B cell (primary cell): Measurements from ENCODE around the gene TTPAL. TPM values are rescaled to one million over a fixed set of nuclear protein-coding genes. Genes with fewer than 3 reads are reported as not detected.

Experiments used
- ATAC-seq: fragments of 200-7000 bp; cut with Tn5 transposase; one replicate; pipeline ENCODE4 v1.10.0; 2021; ENCODE audit warnings: low read depth, mild to moderate bottlenecking, moderate number of reproducible peaks, moderate library complexity
- CTCF ChIA-PET: fragments of 350-600 bp; sonication (Branson Sonifier 250); formaldehyde crosslinking; loops from one replicate; lab custom pipeline; 2021; ENCODE audit warnings: antibody characterized with exemption, inconsistent platforms; lab: Charles Lee
- POLR2A ChIA-PET: fragments of 350-600 bp; sonication (Branson Sonifier 250); formaldehyde crosslinking; loops from one replicate; lab custom pipeline; 2021; ENCODE audit warnings: antibody characterized with exemption; lab: Charles Lee
- DNase-seq: peaks from one replicate; pipeline ENCODE4 v3.0.0; 2013
- H2AFZ ChIP-seq: 2 replicates; pipeline ENCODE4 v1.6.1; 2012; ENCODE audit warnings: mild to moderate bottlenecking, low read depth, low read length; ENCODE audit not compliant: insufficient read depth, poor library complexity, severe bottlenecking
- H3K27ac ChIP-seq, 2 donors: 1 replicate in 1 of 2; 2 replicates in 1 of 2; pipeline ENCODE4 v1.5.1; 2012 to 2013; ENCODE audit warnings: low read length in 2 of 2, mild to moderate bottlenecking in 2 of 2, moderate library complexity in 1 of 2
- H3K27me3 ChIP-seq, 4 experiments: fragments of 200-600 bp in 1 of 4; sonication (generic) in 1 of 4; replicated peaks in 1 of 4; 1 replicate in 2 of 4; 2 replicates in 2 of 4; pipeline versions ENCODE4 v1.6.1 to v1.7.0; 2013 to 2016; ENCODE audit warnings: low read length in 3 of 4, mild to moderate bottlenecking in 2 of 4, mixed read lengths in 1 of 4, moderate library complexity in 1 of 4; ENCODE audit not compliant: insufficient read depth in 4 of 4, control insufficient read depth in 3 of 4; ENCODE audit errors: control extremely low read depth in 1 of 4
- H3K36me3 ChIP-seq, 2 experiments: replicated peaks in 1 of 2; 1 replicate in 1 of 2; 2 replicates in 1 of 2; pipeline versions ENCODE4 v1.6.1 to v1.7.1; 2013; ENCODE audit warnings: low read length in 1 of 2; ENCODE audit not compliant: insufficient read depth in 2 of 2, control insufficient read depth in 1 of 2; ENCODE audit errors: control extremely low read depth in 1 of 2, extremely low read depth in 1 of 2
- H3K4me1 ChIP-seq, 2 donors: fragments of 200-600 bp in 1 of 2; sonication (generic) in 1 of 2; 1 replicate in 1 of 2; 2 replicates in 1 of 2; pipeline versions ENCODE4 v1.5.1 to v1.6.1; 2013 to 2017; ENCODE audit warnings: low read length in 2 of 2; ENCODE audit not compliant: control insufficient read depth in 2 of 2, insufficient read depth in 2 of 2
- H3K4me2 ChIP-seq: replicated peaks from 2 replicates; pipeline ENCODE3; 2012; ENCODE audit warnings: mild to moderate bottlenecking, low read depth, low read length; ENCODE audit not compliant: poor library complexity, severe bottlenecking
- H3K4me3 ChIP-seq, 5 experiments: fragments of 200-600 bp in 1 of 5; sonication (generic) in 1 of 5; 1 replicate in 3 of 5; 2 replicates in 2 of 5; pipeline versions ENCODE4 v1.5.1 to v1.7.0; 2011 to 2016; ENCODE audit warnings: low read length in 4 of 5, mild to moderate bottlenecking in 4 of 5, low read depth in 2 of 5, control low read depth in 1 of 5, moderate library complexity in 1 of 5; ENCODE audit not compliant: insufficient read depth in 1 of 5; ENCODE audit errors: control extremely low read depth in 1 of 5, extremely low read depth in 1 of 5
- H3K79me2 ChIP-seq: fragments of 200-600 bp; sonication (generic); one replicate; pipeline ENCODE4 v1.6.0; 2016; ENCODE audit warnings: low read length; ENCODE audit not compliant: control insufficient read depth, insufficient read depth
- H3K9ac ChIP-seq: fragments of 200-600 bp; sonication (generic); 2 replicates; pipeline ENCODE4 v1.6.1; 2017; ENCODE audit warnings: mild to moderate bottlenecking, low read length, moderate library complexity
- H3K9me3 ChIP-seq, 3 donors: one replicate each; pipeline versions ENCODE4 v1.6.1 to v1.7.1; 2013; ENCODE audit warnings: low read length in 2 of 3; ENCODE audit not compliant: control insufficient read depth in 2 of 3, insufficient read depth in 1 of 3; ENCODE audit errors: control extremely low read depth in 1 of 3
- H4K20me1 ChIP-seq: 2 replicates; pipeline ENCODE4 v1.6.0; 2012; ENCODE audit warnings: mild to moderate bottlenecking, low read length; ENCODE audit not compliant: insufficient read depth, control insufficient read depth, poor library complexity, severe bottlenecking
- H3K27ac Mint-ChIP-seq: one replicate; pipeline ENCODE4 v1.8.0; 2021; ENCODE audit warnings: mixed read lengths
- H3K27me3 Mint-ChIP-seq: one replicate; pipeline ENCODE4 v1.8.0; 2021; ENCODE audit warnings: mixed read lengths
- H3K4me1 Mint-ChIP-seq: one replicate; pipeline ENCODE4 v1.8.0; 2021; ENCODE audit warnings: mixed read lengths
- H3K4me3 Mint-ChIP-seq: one replicate; pipeline ENCODE4 v1.8.0; 2021; ENCODE audit warnings: mixed read lengths
- H3K9me3 Mint-ChIP-seq: one replicate; pipeline ENCODE4 v1.8.0; 2022; ENCODE audit warnings: mixed read lengths; ENCODE audit not compliant: insufficient read depth
- CTCF ChIP-seq: fragments of 200-600 bp; IDR thresholded peaks from one replicate; pipeline ENCODE4 v1.8.0; 2022; ENCODE audit warnings: antibody characterized with exemption, mild to moderate bottlenecking
- EZH2 ChIP-seq: IDR thresholded peaks from 2 replicates; pipeline ENCODE4 v1.6.1; 2012; ENCODE audit warnings: borderline replicate concordance, low read depth, mild to moderate bottlenecking, moderate library complexity, low read length; ENCODE audit not compliant: insufficient read depth, poor library complexity, severe bottlenecking
- WGBS: methylation state at CpG from one replicate; pipeline ENCODE4 v1.1.5; 2013; ENCODE audit warnings: missing lambda C conversion rate; ENCODE audit not compliant: insufficient coverage; 5-methylcytosine and 5-hydroxymethylcytosine counted together
- intact Hi-C: fragments of 100-400 bp; cut with micrococcal nuclease; formaldehyde crosslinking; loops from one replicate; pipeline ENCODE4 v1.10.0; 2022
- polyA plus RNA-seq: library from polyadenylated mRNA; depleted of rRNA; stranded (reverse); fragments of >200 nt; gene quantifications from 2 replicates; pipeline ENCODE4 v1.2.3, GENCODE V29; 2012
- total RNA-seq, 2 donors: library from RNA; stranded (reverse); fragments of 120-200 nt in 1 of 2; gene quantifications; 1 replicate in 1 of 2; 2 replicates in 1 of 2; pipeline versions ENCODE4 v1.2.3 to v1.2.4, GENCODE V29; 2013 to 2022

The TTPAL gene
- total and polyA plus RNA-seq, 2 donors (not counting 1 experiment from before 2014, with no cell fraction given), result 4.0 to 26.8 TPM

DNA sequence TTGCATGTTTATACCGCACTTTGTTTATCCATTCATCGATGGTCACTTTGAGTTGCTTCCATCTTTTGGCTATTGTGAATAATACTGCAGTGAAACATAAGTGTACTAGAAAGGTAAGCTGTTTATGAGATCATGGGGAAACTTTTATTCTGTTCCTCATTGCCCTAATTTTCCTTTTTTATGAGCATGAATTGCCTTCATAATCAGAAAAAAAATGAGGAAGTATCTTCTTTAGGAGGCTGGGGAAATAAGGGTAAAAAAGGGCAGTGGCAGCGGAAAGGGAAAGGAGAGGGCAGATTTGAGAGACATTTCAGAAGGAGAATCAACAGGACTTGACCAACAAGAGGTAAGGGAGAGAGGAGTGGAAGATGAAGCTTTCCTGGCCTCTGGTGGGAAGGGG is 60.5 kb downstream of the TTPAL start:
- Histone ChIP-seq H3K27me3 (no peaks in the 10 kb centered on the region), H3K4me3 (no peak overlapping the region), H4K20me1 (no peaks in the 10 kb centered on the region), H3K79me2 (no peaks in the 10 kb centered on the region), H3K27ac (no peak overlapping the region), H2AFZ (no peak overlapping the region), H3K36me3 (no peaks in the 10 kb centered on the region), H3K9me3 (no peaks in the 10 kb centered on the region), H3K9ac (no peak overlapping the region), H3K4me2 (no peak overlapping the region), H3K4me1 (peaks cover 10 to 13% of the 10 kb centered on the region in 2 donors)
- Mint-ChIP-seq H3K27ac (no peak overlapping the region), H3K4me1 (peaks cover 5% of the 10 kb centered on the region), H3K9me3 (no peaks in the 10 kb centered on the region), H3K4me3 (no peak overlapping the region), H3K27me3 (no peaks in the 10 kb centered on the region)
- intact Hi-C loops, result no loop called here
- no peak for DNase-seq
- ChIA-PET CTCF (interaction anchor here (0.6 to 1.8 kb wide), 3 partner anchors 9 to 73 kb away, joined by 3 to 8 read pairs (median 3); no protein-coding TSS in a partner anchor), POLR2A (no interaction called here)
- ATAC-seq, result no peak
- WGBS, result 86% methylated on average over 2 of the region's 3 CpGs
- TF ChIP-seq EZH2, result no peak
- no peak for TF ChIP-seq CTCF

DNA sequence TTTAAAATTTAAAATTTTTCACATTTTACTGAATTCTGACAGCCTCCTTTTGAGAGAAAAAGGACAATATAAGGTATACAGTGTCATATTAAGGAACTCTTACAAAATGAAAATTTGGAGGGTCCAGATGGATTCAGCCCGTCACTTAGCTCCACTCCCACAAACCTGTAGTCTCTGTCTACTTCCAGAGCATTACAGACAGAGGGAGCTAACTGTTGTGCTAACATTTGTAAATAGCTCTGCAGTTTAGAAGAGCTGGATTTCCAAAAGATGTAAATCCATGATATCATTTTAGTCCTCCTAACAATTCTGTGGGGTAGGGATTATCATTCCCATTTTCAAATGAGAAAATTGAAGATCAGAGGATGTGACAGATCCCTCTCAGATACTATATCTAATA is 62.3 kb downstream of the TTPAL start:
- H3K4me1 Mint-ChIP-seq, result no peaks in the 10 kb centered on the region
- H3K4me3 ChIP-seq, result no peak overlapping the region
- H4K20me1 ChIP-seq, result no peaks in the 10 kb centered on the region
- H3K9me3 Mint-ChIP-seq, result no peaks in the 10 kb centered on the region
- DNase-seq (no peak), ATAC-seq (no peak)
- H3K36me3 ChIP-seq, result no peaks in the 10 kb centered on the region
- ChIA-PET POLR2A (no interaction called here), CTCF (interaction anchor here (1.3 kb wide), 1 partner anchor 72 kb away, joined by 5 read pairs; no protein-coding TSS in a partner anchor)
- H3K4me3 Mint-ChIP-seq, result no peak overlapping the region
- no peaks in the 10 kb centered on the region for H3K4me1 ChIP-seq
- TF ChIP-seq CTCF (no peak), EZH2 (no peak)
- no peak overlapping the region for H2AFZ ChIP-seq
- no peak overlapping the region for H3K27ac ChIP-seq
- no CpG with 5 or more reads among the region's 1 CpG for WGBS
- intact Hi-C loops, result no loop called here
- H3K4me2 ChIP-seq, result no peak overlapping the region
- no peaks in the 10 kb centered on the region for H3K27me3 Mint-ChIP-seq
- H3K27ac Mint-ChIP-seq, result no peak overlapping the region
- no peaks in the 10 kb centered on the region for H3K79me2 ChIP-seq
- no peaks in the 10 kb centered on the region for H3K27me3 ChIP-seq
- H3K9me3 ChIP-seq, result no peaks in the 10 kb centered on the region
- no peak overlapping the region for H3K9ac ChIP-seq
